DND-41 (cell line): ENCODE results near the gene PITPNM1.

Experiments
- EZH2 ChIP-seq: IDR thresholded peaks from 3 replicates; pipeline ENCODE4 v1.6.1; 2012; ENCODE audit warnings: borderline replicate concordance, low read depth, mild to moderate bottlenecking, moderate library complexity, low read length, inconsistent platforms; ENCODE audit not compliant: severe bottlenecking
- TF ChIP-seq, protein P1 (sequence below): IDR thresholded peaks from 2 replicates; pipeline ENCODE4 v1.5.1; 2012; ENCODE audit warnings: borderline replicate concordance, low read length, moderate library complexity, mild to moderate bottlenecking; ENCODE audit not compliant: poor library complexity, severe bottlenecking; ENCODE audit errors: extremely low read depth

DNA sequence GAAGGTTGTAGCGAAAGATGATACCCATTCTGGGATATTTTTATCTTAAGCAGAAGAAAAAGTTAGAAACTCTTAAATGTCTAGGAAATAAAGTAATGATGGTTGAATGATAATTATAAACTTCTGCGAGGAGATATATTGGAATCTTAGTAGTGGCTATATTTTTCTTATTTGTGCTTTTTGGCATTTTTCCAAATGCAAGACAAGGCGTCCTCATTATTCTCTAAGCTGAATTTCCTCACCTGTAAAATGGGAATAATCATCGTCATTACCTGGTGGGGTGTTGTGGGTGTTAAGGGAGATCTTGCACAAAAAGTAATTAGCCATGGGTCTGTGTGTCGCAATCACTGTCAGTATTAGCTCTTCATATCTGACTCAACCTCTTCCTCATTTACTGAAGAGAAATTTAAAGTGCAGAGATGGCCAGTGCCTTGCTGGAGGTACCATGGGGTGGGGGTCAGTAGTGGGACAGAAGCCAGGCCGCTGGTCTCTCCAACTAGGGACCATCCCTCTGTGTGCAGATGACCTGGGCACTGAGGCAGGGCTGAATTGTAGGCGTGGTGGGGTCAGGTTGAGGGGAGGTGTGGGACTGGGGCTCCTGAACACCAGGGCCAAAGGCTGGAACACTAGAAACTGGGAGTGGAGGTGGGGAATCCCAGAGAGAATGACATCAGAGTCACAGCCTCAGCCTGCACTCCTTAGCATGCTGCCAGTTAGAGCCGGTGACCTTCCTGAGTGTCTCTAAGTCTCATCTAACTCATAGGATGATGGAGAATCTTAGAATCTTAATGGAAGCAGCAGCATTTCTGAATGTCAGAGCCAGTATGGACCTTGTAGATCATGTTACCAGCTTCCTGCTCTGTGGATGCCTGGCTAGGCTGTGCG, 4.1 kb downstream of the PITPNM1 start:
- TF ChIP-seq, protein P1, sequence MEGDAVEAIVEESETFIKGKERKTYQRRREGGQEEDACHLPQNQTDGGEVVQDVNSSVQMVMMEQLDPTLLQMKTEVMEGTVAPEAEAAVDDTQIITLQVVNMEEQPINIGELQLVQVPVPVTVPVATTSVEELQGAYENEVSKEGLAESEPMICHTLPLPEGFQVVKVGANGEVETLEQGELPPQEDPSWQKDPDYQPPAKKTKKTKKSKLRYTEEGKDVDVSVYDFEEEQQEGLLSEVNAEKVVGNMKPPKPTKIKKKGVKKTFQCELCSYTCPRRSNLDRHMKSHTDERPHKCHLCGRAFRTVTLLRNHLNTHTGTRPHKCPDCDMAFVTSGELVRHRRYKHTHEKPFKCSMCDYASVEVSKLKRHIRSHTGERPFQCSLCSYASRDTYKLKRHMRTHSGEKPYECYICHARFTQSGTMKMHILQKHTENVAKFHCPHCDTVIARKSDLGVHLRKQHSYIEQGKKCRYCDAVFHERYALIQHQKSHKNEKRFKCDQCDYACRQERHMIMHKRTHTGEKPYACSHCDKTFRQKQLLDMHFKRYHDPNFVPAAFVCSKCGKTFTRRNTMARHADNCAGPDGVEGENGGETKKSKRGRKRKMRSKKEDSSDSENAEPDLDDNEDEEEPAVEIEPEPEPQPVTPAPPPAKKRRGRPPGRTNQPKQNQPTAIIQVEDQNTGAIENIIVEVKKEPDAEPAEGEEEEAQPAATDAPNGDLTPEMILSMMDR, result no peak
- TF ChIP-seq EZH2, result no peak
